GM12873 (cell line): Measurements from ENCODE around the gene CHRNB2.

Source experiments
- TF ChIP-seq, protein P1 (sequence below): IDR thresholded peaks from 2 replicates; pipeline ENCODE4 v1.5.1; 2012; ENCODE audit warnings: low read depth, mild to moderate bottlenecking, moderate library complexity, low read length, control low read depth; ENCODE audit not compliant: insufficient read depth; ENCODE audit errors: missing control alignments

Gene CHRNB2

DNA sequence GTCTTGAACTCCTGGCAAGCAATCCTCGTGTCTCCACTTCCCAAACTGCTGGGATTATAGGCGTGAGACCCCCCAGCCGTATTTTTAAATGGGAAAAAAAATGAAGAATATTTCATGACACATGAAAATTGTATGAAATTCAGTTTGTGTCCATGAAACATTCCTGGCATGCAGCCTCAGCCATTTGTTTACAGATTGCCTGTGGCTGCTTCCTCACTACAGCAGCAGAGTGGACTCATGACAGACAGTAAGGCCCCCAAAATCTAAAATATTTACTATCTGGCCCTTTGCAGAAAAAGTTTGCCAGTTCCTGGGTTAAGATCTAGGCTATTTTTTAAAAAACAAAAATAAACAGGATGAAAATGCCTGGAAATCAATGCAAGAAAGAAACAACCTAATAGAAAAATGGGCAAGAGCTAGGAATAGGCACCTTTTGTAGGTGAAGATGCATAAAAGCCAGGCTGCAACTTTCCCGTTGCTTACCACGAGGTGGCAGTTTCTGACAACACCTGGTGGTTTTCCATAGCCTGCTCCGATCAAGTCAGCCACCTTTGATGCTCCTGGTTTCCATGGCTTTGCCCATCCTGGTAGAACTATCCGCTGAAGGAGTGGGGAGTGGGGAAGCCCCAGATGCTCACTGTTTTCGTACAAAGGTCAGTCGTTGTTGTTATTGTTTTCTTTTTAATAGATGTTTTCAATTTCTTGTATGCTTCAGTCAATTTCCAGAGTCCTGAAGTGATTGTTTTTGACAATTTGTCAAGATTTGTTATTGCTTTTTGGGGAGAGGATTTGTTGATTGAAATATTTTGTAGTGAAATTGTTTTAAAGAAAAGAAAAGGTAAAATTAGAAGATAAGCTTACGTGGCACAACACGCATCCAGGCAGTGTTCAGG lies 33.4 kb upstream of the CHRNB2 start:
- TF ChIP-seq, protein P1, sequence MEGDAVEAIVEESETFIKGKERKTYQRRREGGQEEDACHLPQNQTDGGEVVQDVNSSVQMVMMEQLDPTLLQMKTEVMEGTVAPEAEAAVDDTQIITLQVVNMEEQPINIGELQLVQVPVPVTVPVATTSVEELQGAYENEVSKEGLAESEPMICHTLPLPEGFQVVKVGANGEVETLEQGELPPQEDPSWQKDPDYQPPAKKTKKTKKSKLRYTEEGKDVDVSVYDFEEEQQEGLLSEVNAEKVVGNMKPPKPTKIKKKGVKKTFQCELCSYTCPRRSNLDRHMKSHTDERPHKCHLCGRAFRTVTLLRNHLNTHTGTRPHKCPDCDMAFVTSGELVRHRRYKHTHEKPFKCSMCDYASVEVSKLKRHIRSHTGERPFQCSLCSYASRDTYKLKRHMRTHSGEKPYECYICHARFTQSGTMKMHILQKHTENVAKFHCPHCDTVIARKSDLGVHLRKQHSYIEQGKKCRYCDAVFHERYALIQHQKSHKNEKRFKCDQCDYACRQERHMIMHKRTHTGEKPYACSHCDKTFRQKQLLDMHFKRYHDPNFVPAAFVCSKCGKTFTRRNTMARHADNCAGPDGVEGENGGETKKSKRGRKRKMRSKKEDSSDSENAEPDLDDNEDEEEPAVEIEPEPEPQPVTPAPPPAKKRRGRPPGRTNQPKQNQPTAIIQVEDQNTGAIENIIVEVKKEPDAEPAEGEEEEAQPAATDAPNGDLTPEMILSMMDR = peak; percentile 41

DNA sequence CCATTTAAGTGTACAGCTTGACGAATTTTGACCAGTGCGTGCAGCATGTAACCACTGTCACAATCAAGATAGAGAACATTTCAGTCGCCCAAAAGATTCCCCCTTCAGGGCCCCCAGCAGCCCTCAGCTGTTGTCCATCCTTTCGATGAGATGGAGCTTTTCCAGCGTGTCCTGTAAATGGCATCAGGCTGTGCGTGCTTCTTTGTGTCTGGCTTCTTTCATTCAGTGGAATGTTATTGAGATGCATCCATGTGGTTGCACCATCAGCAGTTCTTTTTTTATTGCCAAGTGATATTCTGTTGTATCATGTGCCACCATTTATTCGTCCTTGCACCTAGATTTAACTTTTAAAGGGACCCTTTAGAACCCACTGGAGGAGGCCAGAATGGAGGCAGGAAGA lies 31.0 kb upstream of the CHRNB2 start:
- TF ChIP-seq, protein P1 = no peak

DNA sequence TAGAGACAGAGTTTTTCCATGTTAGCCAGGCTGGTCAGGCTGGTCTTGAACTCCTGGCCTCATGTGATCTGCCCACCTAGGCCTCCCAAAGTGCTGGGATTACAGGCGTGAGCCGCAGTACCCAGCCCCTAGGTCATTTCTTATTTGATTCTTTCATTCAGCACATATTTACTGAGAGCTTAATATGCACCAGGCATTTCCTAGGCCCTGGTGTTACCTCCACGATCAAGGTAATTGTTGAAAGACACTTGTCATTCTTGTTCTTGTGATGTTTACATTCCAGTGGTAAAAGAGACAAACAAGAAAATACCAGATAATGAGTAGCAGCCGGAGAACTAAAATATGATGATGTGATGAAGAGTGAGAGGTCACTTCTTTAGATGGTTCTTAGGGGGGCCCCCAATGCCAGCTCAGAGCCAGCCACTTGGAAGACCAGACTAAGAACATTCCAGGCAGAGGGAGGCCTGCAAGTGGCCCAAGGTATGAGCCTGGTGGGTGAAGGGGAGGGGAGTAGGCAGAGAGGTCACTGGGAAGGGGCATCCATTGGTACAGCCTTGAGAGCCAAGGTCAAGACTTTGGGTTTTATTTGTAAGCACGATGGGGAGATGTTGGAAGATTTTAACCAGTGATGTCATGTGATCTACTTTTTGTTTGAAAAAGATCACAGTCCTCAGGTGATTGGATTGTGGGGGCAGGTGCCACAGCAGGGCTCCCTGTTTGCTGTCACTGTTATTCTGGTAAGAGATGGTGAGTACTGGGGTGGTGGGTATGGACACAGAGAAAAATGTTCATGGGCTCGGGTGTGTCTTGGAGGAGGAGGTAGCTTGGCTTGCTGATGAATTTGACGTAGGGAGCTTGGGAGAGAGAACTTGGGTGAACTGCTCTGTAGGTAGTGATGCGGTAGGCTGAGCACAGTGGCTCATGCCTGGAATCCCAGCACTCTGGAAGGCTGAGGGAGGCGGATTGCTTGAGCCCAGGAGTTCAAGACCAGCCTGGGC lies 27.8 kb upstream of the CHRNB2 start:
- TF ChIP-seq, protein P1 = no peak

DNA sequence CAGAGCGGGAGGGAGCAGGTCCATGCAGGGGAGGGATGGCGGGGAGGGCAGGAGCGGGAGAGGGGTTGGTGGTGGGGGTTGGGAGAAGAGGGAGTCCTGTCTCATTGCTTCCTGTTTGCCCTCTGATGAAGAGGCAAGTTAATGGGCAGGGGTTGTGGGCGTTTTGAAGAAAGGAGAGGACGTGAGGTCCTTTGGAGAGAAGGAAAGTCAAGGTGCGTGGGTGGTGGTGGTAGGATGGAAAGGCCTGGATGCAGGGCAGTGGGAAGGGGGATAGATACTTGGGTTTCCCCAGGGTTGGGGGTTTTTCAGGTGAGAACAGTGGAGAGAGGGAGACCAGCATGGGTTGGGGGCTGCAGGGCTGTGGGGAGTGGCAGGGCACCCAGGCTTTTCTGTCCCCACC lies 26.3 kb upstream of the CHRNB2 start:
- TF ChIP-seq, protein P1 = no peak

DNA sequence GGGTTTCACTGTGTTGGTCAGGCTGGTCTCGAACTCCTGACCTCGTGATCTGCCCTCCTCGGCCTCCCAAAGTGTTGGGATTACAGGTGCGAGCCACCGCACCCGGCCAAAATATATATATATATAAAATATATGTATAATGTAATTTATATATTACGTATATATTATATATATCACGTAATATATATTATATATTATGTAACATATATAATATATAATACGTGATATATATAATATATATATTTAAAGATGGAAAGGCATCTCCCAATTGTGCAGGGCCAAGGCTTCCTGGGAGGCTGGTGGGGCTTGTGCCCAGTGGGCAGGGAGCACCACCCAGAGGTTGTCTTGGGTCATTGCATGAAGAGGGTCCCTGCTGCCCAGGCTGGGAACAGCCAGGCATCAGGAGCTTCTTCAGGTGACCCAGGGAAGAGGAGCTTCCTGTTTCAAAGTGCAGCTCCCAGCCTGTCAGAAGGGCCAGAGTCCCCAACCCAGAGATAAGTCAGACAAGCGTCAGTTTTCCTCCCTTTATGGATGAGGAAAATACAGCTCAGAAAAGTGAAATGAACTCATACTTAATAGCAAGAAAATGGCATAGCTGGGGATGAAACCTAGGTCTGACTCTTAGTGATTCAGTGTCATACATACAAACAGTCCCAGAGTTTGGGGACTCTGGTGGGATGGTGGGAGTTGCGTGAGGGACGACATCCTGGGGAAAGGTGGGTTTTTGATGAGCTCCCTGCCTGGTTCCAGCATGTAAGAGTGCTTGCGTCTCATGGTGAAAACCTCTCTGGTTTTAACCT lies 21.1 kb upstream of the CHRNB2 start:
- TF ChIP-seq, protein P1 = peak; percentile 89

DNA sequence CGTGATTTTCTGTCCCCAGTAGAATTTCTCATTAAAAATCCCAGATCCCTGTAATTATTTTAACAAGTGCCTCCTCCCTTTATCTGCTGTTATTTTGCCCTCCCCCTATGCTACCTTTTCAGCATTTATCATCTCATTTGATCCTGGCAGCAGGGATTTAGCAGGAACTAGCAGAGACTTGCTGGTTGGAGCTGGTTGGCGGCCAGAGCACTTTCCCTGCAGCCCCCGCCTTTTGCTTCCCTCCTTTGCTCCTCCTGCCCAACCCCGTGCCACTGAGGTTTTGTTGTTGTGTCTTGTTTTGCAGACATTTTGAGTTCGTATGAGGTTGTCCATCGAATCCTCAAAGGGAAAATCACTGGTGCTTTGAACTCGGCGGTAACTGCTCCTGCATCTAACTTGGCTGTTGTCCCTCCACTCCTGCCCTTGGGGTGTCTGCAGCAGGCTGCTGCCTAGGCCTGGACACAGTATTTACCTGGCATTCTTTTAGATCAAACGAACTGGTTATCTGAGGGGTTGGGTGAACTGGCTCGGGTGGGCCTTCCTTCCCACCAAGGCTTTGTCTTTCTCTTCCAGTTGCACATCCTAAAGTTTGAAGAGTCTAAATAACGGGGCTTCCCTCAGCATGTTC lies 20.4 kb upstream of the CHRNB2 start:
- TF ChIP-seq, protein P1 = no peak
